Esophagus muscularis mucosa (tissue), 4 donors: ENCODE measurements around the gene EFCAB11. TPM values are rescaled to one million over a fixed set of nuclear protein-coding genes. Genes with fewer than 3 reads are reported as not detected.

Experiments
- DNase-seq: peaks from one replicate; pipeline ENCODE4 v3.0.0-alpha.2; 2017; ENCODE audit errors: extremely low spot score
- H3K27ac ChIP-seq, 4 donors: fragments of 200-600 bp; sonication (generic); replicated peaks in 1 of 4; 1 replicate in 3 of 4; 2 replicates in 1 of 4; pipeline ENCODE4 v1.5.1; 2016 to 2019; ENCODE audit warnings: mild to moderate bottlenecking in 1 of 4
- H3K27me3 ChIP-seq, 4 donors: fragments of 200-600 bp; sonication (generic); one replicate each; pipeline versions ENCODE4 v1.5.1 to v1.6.0; 2016 to 2019
- H3K36me3 ChIP-seq, 4 donors: fragments of 200-600 bp; sonication (generic); one replicate each; pipeline ENCODE4 v1.5.1; 2016 to 2019
- H3K4me1 ChIP-seq, 4 donors: fragments of 200-600 bp; sonication (generic); one replicate each; pipeline ENCODE4 v1.5.1; 2016 to 2019
- H3K4me3 ChIP-seq, 4 donors: fragments of 200-600 bp; sonication (generic); 1 replicate in 2 of 4; 2 replicates in 2 of 4; pipeline ENCODE4 v1.5.1; 2016 to 2019; ENCODE audit warnings: mild to moderate bottlenecking in 4 of 4, moderate library complexity in 1 of 4
- H3K9me3 ChIP-seq, 4 donors: fragments of 200-600 bp; sonication (generic); 1 replicate in 3 of 4; 2 replicates in 1 of 4; pipeline ENCODE4 v1.5.1; 2016 to 2019
- EP300 ChIP-seq: sonication (generic); formaldehyde crosslinking; IDR thresholded peaks from one replicate; pipeline ENCODE4 v1.6.1; 2017; ENCODE audit warnings: antibody characterized with exemption
- POLR2A ChIP-seq: fragments of 450-650 bp; IDR thresholded peaks from one replicate; pipeline ENCODE4 v1.6.1; 2017; ENCODE audit warnings: antibody characterized with exemption, moderate library complexity, mild to moderate bottlenecking, low read depth
- POLR2AphosphoS5 ChIP-seq, 2 donors: sonication (generic); formaldehyde crosslinking; IDR thresholded peaks; one replicate each; pipeline ENCODE4 v1.6.1; 2017; ENCODE audit warnings: antibody characterized with exemption in 2 of 2
- WGBS: methylation state at CpG from one replicate; pipeline ENCODE4 v1.1.5; 2018; 5-methylcytosine and 5-hydroxymethylcytosine counted together
- intact Hi-C: fragments of 100-400 bp; cut with DNase I; formaldehyde crosslinking; loops from one replicate; pipeline ENCODE4 v1.15.1; 2023
- total RNA-seq, 4 donors: library from RNA; depleted of rRNA; stranded (reverse); fragments of >200 nt; gene quantifications; one replicate each; pipeline versions ENCODE4 v1.1.0 to v1.2.1, GENCODE V29; 2016
- TF ChIP-seq, protein P1 (sequence below), 3 experiments: fragments of 200-600 bp in 2 of 3; fragments of 450-650 bp in 1 of 3; sonication (generic) in 2 of 3; IDR thresholded peaks; one replicate each; pipeline ENCODE4 v1.5.1; 2017 to 2019; ENCODE audit warnings: antibody characterized with exemption in 3 of 3, mild to moderate bottlenecking in 2 of 3, moderate library complexity in 1 of 3

EFCAB11 gene
- total RNA-seq, 4 donors from 2014 or later: 3.1 to 15.0 (median 6.1) TPM

DNA sequence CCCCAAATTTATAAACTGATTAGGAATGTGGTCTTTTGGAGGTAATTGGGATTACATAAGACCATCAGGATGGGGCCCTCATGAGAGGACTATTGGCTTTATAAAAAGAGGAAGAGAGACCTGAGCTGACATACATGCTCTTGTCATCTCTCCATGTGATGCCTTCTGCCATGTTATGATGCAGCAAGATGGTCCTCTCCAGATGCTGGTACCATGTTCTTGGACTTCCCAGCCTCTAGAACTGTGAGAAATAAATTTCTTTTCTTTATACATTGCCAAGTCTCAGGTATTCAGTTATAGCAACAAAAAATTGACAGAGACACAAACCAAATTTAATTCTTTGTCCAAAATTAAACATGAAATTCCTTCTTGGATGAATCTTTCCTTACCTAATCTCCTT is 92.9 kb downstream of the EFCAB11 start:
- TF ChIP-seq, protein P1, sequence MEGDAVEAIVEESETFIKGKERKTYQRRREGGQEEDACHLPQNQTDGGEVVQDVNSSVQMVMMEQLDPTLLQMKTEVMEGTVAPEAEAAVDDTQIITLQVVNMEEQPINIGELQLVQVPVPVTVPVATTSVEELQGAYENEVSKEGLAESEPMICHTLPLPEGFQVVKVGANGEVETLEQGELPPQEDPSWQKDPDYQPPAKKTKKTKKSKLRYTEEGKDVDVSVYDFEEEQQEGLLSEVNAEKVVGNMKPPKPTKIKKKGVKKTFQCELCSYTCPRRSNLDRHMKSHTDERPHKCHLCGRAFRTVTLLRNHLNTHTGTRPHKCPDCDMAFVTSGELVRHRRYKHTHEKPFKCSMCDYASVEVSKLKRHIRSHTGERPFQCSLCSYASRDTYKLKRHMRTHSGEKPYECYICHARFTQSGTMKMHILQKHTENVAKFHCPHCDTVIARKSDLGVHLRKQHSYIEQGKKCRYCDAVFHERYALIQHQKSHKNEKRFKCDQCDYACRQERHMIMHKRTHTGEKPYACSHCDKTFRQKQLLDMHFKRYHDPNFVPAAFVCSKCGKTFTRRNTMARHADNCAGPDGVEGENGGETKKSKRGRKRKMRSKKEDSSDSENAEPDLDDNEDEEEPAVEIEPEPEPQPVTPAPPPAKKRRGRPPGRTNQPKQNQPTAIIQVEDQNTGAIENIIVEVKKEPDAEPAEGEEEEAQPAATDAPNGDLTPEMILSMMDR (IDR thresholded peaks at IDR 0.05): no peak
- TF ChIP-seq POLR2AphosphoS5 (IDR thresholded peaks at IDR 0.05) (no peak), EP300 (no peak), POLR2A (no peak)
- H3K27ac ChIP-seq: no peak overlapping the region
- no peaks in the 10 kb centered on the region for H3K9me3 ChIP-seq
- H3K36me3 ChIP-seq: no peaks in the 10 kb centered on the region
- H3K27me3 ChIP-seq: no peaks in the 10 kb centered on the region
- H3K4me1 ChIP-seq: no peaks in the 10 kb centered on the region
- no peak overlapping the region for H3K4me3 ChIP-seq
- intact Hi-C loops: no loop called here
- no peak for DNase-seq

DNA sequence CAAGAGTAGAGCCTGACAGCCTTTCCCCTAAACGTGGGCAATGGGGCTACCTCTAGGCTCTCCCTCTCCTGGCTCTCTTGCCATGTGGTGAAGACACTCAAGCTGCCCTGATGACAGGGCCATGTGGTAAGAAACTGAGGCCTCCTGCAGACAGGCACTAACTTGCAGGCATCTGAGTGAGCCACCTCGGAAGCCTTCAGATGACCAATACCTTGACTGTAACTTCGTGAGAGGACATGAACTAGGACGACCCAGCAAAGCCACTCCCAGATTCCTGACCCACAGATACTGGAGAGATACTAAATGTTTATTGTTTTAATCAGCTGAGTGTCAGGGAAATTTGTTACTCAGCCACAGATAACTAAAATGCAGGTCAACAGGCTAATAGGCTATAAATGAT is 96.4 kb downstream of the EFCAB11 start:
- Histone ChIP-seq H3K9me3 (no peaks in the 10 kb centered on the region), H3K4me1 (peaks cover 0 to 8% (median 5%) of the 10 kb centered on the region in 4 donors), H3K27ac (no peak overlapping the region), H3K27me3 (no peaks in the 10 kb centered on the region), H3K36me3 (no peaks in the 10 kb centered on the region), H3K4me3 (no peak overlapping the region)
- no peak for TF ChIP-seq POLR2A
- no peak for TF ChIP-seq POLR2AphosphoS5 (IDR thresholded peaks at IDR 0.05)
- TF ChIP-seq, protein P1 (IDR thresholded peaks at IDR 0.05): no peak
- no peak for TF ChIP-seq EP300
- intact Hi-C loops: no loop called here
- 72% methylated on average over 4 of the region's 4 CpGs for WGBS
- DNase-seq: no peak

DNA sequence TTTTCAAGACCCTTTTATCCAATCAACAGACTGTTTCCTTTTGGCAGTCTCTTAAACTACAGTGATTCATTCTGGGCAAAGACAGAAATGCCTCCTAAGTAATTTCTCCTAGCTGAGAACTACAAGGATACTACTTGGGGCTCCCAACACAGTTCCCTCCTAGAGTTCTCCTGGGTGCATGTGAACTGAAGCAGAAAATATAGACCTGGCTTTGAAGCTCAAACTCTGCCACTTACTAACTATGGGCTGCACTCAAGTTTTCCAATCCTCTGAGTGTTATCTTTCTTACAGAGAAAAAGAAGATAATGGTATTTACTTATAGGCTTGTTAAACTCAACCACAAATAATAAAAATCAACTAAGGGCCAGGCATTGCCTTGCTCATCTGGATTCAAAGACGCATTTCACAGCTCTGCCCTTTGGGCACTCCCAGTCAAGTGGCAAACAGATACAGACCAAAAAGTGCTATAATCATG is 97.6 kb downstream of the EFCAB11 start:
- H3K27ac ChIP-seq: no peak overlapping the region
- no peak overlapping the region for H3K4me3 ChIP-seq
- 96% methylated on average over 1 of the region's 1 CpG for WGBS
- H3K36me3 ChIP-seq: no peaks in the 10 kb centered on the region
- peaks cover 0 to 8% (median 5%) of the 10 kb centered on the region in 4 donors for H3K4me1 ChIP-seq
- H3K27me3 ChIP-seq: no peaks in the 10 kb centered on the region
- DNase-seq: no peak
- intact Hi-C loops: no loop called here
- TF ChIP-seq POLR2A (no peak), EP300 (no peak), POLR2AphosphoS5 (IDR thresholded peaks at IDR 0.05) (no peak)
- TF ChIP-seq, protein P1 (IDR thresholded peaks at IDR 0.05): no peak
- no peaks in the 10 kb centered on the region for H3K9me3 ChIP-seq

DNA sequence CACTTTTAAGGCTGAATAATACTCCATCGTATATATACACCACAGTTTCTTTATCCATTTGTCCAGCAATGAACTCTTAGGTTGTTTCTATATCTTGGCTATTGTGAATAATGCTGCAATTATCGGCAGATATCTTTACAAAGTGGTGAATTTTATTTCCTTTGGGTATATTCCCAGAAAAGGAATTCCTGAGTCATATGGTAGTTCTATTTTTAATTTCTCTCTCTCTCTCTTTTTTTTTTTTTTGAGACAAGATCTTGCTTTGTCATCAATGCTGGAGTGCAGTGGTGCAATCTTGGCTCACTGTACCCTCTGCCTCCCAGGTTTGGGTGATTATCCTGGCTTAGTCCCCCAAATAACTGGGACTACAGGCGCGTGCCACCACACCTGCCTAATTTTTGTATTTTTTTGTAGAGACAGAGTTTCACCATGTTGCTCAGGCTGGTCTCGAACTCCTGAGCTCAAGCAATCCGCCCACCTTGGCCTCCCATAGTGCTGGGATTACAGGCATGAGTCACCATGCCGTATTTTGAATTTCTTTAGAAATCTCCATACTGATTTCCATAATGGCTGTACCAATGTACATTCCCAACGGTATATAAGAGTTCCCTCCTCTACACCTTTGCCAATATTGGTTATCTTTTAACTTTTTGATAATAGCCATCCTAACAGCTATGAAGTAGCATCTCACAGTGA is 98.4 kb downstream of the EFCAB11 start:
- Histone ChIP-seq H3K36me3 (no peaks in the 10 kb centered on the region), H3K4me1 (peaks cover 0 to 14% (median 5%) of the 10 kb centered on the region in 4 donors), H3K27ac (no peak overlapping the region), H3K9me3 (no peaks in the 10 kb centered on the region), H3K4me3 (no peak overlapping the region), H3K27me3 (no peaks in the 10 kb centered on the region)
- intact Hi-C loops: no loop called here
- DNase-seq: no peak
- 84% methylated on average over 8 of the region's 8 CpGs for WGBS
- TF ChIP-seq, protein P1 (IDR thresholded peaks at IDR 0.05): no peak
- TF ChIP-seq POLR2A (no peak), POLR2AphosphoS5 (IDR thresholded peaks at IDR 0.05) (no peak), EP300 (no peak)
